Measurements from ENCODE around the gene MIF4GD. TPM values are rescaled to one million over a fixed set of nuclear protein-coding genes. Genes with fewer than 3 reads are reported as not detected.
A peak's percentile ranks its signal among the peaks of the same experiment; 100 is the strongest.

Gene MIF4GD
- total RNA-seq, 1 donor from 2014 or later = 32.1 TPM

DNA sequence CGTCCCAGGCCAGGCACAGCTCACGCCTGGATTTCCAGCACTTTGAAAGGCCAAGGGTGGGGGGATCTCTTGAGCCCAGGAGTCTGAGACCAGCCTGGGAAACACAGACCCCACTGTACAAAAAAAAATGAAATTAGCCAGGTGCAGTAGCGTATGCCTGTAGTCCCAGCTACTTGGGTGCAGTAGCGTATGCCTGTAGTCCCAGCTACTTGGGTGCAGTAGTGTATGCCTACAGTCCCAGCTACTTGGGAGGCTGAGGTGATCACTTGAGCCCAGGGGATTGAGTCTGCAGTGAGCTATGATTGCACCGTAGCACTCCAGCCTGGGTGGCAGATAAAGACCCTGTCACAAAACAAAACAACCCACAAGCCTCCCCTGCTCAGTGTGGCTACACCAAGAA lies 45.2 kb upstream of the MIF4GD start:
- no peaks in the 10 kb centered on the region for H3K9me3 ChIP-seq
- H3K36me3 ChIP-seq = peaks cover 39% of the 10 kb centered on the region
- peak in 1 of 2 donors; percentile 4 for ATAC-seq
- no peak overlapping the region for H3K4me3 ChIP-seq
- H3K27me3 ChIP-seq (ENCODE audit: low read depth) = no peaks in the 10 kb centered on the region
- peaks cover 24% of the 10 kb centered on the region for H3K4me1 ChIP-seq
- TF ChIP-seq, protein P1, sequence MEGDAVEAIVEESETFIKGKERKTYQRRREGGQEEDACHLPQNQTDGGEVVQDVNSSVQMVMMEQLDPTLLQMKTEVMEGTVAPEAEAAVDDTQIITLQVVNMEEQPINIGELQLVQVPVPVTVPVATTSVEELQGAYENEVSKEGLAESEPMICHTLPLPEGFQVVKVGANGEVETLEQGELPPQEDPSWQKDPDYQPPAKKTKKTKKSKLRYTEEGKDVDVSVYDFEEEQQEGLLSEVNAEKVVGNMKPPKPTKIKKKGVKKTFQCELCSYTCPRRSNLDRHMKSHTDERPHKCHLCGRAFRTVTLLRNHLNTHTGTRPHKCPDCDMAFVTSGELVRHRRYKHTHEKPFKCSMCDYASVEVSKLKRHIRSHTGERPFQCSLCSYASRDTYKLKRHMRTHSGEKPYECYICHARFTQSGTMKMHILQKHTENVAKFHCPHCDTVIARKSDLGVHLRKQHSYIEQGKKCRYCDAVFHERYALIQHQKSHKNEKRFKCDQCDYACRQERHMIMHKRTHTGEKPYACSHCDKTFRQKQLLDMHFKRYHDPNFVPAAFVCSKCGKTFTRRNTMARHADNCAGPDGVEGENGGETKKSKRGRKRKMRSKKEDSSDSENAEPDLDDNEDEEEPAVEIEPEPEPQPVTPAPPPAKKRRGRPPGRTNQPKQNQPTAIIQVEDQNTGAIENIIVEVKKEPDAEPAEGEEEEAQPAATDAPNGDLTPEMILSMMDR (IDR thresholded peaks at IDR 0.05) = no peak
- peak overlapping the region; percentile 31 for H3K27ac ChIP-seq
- intact Hi-C loops (cut with DNase I) = no loop called here
- DNase-seq = no peak

DNA sequence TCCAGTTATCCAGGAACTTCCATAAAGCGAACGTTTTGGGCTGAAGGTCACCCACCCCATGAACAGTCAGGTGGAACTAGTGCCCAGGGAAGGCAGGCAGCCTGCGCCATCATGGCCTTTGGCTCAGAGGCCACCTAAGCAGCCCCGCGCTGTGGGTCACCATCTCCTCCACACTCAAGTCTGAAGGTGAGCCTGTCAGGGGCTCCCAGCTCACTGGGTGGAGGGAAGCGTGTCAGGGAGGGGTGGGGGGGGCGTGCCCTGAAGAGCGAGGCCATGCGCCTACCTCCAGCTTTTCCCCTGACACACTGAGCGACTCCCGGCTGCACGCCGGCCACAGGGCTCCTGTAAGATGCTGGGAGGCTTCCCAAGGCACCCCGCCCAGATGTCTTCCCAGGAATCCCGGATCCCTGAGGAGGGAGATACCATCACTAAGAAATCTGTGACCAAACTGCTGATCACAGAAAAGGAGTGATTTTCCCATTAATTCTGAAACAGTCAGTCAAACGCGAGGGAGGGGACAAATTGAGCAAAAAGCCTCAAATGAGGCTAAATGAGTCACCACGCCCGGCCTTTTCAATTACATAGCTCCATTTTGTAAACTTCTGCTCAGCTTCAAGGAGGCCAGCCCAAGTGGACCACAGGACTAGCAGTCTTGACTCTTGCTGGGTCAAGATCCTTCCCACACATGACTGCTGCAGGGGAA lies 44.7 kb upstream of the MIF4GD start:
- ATAC-seq (peak; percentile 30 to 42), DNase-seq (no peak)
- Histone ChIP-seq H3K36me3 (peaks cover 33% of the 10 kb centered on the region), H3K27ac (peak overlapping the region; percentile 31), H3K4me1 (peaks cover 24% of the 10 kb centered on the region), H3K9me3 (no peaks in the 10 kb centered on the region), H3K4me3 (no peak overlapping the region), H3K27me3 (ENCODE audit: low read depth) (no peaks in the 10 kb centered on the region)
- intact Hi-C loops (cut with DNase I) = no loop called here
- TF ChIP-seq, protein P1 (IDR thresholded peaks at IDR 0.05) = no peak

DNA sequence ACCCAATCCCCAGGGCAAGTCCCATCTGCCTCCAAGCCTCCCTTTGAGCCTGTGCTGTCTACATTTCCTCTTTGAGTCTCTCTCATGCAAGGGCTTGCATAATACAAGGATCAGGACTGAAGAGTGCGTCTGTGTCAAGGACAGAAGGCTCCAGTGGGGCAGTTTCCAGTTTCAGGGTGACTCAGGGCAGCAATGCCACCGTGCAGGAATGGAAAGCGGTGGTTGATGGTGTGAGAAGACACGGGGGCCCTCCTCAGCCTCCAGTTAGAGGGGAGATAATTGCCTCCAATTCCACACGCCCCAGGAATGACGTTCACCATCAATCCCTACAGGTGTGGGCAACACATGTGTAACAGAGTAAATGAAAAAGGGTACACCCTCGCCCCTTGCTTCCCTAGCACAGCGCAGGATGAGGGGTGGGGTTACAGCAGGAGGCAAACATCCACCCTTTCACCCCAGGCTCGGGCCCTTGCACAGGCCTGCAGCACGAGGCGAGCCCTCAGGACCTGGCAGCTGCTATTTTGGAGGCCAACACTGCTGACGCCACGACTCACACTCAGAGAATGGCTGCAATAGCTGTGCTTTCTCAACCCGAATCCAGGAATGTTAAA lies 43.0 kb upstream of the MIF4GD start:
- TF ChIP-seq, protein P1 (IDR thresholded peaks at IDR 0.05) = no peak
- Histone ChIP-seq H3K36me3 (peaks cover 16% of the 10 kb centered on the region), H3K27ac (peak overlapping the region; percentile 79), H3K9me3 (no peaks in the 10 kb centered on the region), H3K4me3 (no peak overlapping the region), H3K4me1 (peaks cover 28% of the 10 kb centered on the region), H3K27me3 (ENCODE audit: low read depth) (no peaks in the 10 kb centered on the region)
- peak; percentile 64 to 72 for ATAC-seq
- intact Hi-C loops (cut with DNase I) = no loop called here
- DNase-seq = peak; percentile 63

DNA sequence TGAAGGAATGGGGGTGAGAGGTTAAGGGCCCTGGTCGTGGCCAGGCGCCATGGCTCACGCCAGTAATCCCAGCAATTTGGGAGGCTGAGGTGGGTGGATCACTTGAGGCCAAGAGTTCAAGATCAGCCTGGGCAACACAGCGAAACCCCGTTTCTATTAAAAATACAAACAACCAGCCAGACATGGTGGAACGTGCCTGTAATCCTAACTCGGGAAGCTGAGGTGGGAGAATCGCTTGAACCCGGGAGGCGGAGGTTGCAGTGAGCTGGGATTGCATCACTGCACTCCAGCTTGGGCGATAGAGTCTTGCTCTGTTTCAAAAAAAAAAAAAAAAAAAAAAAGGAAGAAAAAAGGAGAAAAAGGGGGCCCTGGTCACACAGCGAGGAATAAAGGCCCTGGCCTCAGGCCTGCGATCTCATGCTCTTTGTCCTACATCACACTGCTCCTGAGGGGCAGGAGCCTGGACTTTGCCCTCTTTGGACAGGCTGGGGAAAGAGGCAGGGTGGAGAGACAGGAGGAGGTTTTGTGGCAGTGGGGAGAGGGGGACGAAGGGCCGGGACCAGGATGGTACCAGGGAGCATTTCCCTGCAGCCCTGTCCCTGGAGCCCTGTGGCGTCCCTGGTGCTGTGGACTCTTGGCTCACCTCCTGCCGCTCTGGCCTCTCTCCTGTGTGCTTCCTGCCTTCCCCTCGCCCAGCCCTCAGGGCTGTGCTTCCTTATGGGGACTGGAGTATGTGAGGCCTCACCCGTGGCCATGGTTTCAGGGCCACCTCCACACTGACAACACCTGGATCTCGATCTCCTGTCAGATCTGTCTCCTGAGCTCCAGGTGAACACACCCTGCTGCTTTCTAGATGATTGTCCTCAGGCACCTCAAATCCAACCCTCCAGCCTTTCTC lies 38.0 kb upstream of the MIF4GD start:
- TF ChIP-seq, protein P1 (IDR thresholded peaks at IDR 0.05) = no peak
- ATAC-seq = peak; percentile 57 to 68
- Histone ChIP-seq H3K27me3 (ENCODE audit: low read depth) (no peaks in the 10 kb centered on the region), H3K9me3 (no peaks in the 10 kb centered on the region), H3K27ac (peak overlapping the region; percentile 77), H3K4me1 (peaks cover 22% of the 10 kb centered on the region), H3K4me3 (no peak overlapping the region), H3K36me3 (no peaks in the 10 kb centered on the region)
- intact Hi-C loops (cut with DNase I) = no loop called here
- DNase-seq = peak; percentile 74

DNA sequence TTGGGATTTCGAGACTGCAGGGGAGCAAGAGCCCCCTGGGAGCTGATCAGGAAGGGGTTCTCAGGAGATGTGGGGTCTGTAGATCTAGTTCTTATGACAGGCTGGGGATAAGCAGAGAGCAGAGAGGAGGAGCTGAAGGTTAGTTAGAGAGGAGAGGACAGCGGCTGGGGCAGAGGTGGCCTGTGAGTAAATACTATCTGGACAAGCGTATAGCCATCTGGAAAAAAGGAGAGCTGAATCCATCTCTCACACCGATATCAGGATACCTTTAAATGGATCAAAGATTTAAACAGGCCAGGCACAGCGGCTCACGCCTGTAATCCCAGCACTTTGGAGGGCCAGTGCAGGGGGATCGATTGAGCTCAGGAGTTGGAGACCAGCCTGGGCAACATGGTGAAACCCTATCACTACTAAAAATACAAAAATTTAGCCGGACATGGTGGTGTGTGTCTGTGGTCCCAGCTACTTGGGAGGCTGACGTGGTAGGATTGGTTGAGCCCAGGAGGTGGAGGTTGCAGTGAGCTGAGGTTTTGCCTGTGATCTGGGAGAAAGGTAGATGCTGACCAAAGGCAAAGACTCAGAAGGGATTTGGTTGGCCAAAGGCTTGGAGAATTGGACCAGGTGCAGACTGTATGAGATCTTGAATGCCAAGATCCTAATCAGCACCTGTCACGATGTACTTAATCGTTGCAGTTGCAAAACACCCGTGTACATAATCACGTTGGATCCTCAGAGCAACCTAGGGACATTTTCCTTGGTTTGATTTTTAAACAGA lies 37.1 kb upstream of the MIF4GD start:
- intact Hi-C loops (cut with DNase I) = no loop called here
- H3K27ac ChIP-seq = peak overlapping the region; percentile 77

More for the DNA sequence above, 37.1 kb upstream of the MIF4GD start:
- Histone ChIP-seq H3K36me3 (no peaks in the 10 kb centered on the region), H3K27me3 (ENCODE audit: low read depth) (no peaks in the 10 kb centered on the region), H3K4me1 (peaks cover 20% of the 10 kb centered on the region), H3K4me3 (no peak overlapping the region), H3K9me3 (no peaks in the 10 kb centered on the region)
- ATAC-seq = no peak
- no peak for DNase-seq
- TF ChIP-seq, protein P1 (IDR thresholded peaks at IDR 0.05) = no peak
